Neural crest cell (in vitro differentiated cells): ENCODE data around the gene TST. TPM values are rescaled to one million over a fixed set of nuclear protein-coding genes. Genes with fewer than 3 reads are reported as not detected.
A peak's percentile ranks its signal among the peaks of the same experiment; 100 is the strongest.

Experiments used
- DNase-seq: peaks from one replicate; pipeline ENCODE4 v3.0.0; 2021; ENCODE audit warnings: low read depth, mixed read lengths, low spot score
- H3K27ac Mint-ChIP-seq: one replicate; pipeline ENCODE4 v1.8.0; 2021; ENCODE audit warnings: mild to moderate bottlenecking, mixed read lengths; ENCODE audit not compliant: unreplicated experiment
- H3K27me3 Mint-ChIP-seq: 2 replicates; pipeline ENCODE4 v1.8.0; 2021; ENCODE audit warnings: low read depth, mild to moderate bottlenecking, mixed read lengths
- H3K36me3 Mint-ChIP-seq: 2 replicates; pipeline ENCODE4 v1.8.0; 2021; ENCODE audit warnings: low read depth, mild to moderate bottlenecking, mixed read lengths
- H3K4me1 Mint-ChIP-seq: 2 replicates; pipeline ENCODE4 v1.8.0; 2021; ENCODE audit warnings: mixed read lengths
- H3K4me3 Mint-ChIP-seq: one replicate; pipeline ENCODE4 v1.8.0; 2021; ENCODE audit warnings: mild to moderate bottlenecking, mixed read lengths
- H3K9me3 Mint-ChIP-seq: 2 replicates; pipeline ENCODE4 v1.8.0; 2021; ENCODE audit warnings: mixed read lengths
- CTCF ChIP-seq: fragments of 200-600 bp; sonication (generic); conservative IDR thresholded peaks from 2 replicates; pipeline ENCODE4 v1.5.0; 2021; ENCODE audit warnings: antibody characterized with exemption, mild to moderate bottlenecking
- total RNA-seq: library from RNA; stranded (reverse); gene quantifications from 2 replicates; pipeline ENCODE4 v1.2.1, GENCODE V29; 2021

TST gene
- total RNA-seq, 1 donor from 2014 or later, result 31.0 TPM

- Mint-ChIP-seq H3K27me3 (no peaks in the 10 kb centered on the region), H3K27ac (no peak overlapping the region), H3K4me1 (peaks cover 30% of the 10 kb centered on the region), H3K9me3 (no peaks in the 10 kb centered on the region), H3K36me3 (no peaks in the 10 kb centered on the region), H3K4me3 (no peak overlapping the region)
- no peak for TF ChIP-seq CTCF
- DNase-seq, result no peak
Observed at GRCh38 chr22:37039466-37039865, 20.2 kb upstream of the TST start.

- Mint-ChIP-seq H3K4me1 (peaks cover 42% of the 10 kb centered on the region), H3K36me3 (no peaks in the 10 kb centered on the region), H3K27me3 (no peaks in the 10 kb centered on the region), H3K27ac (no peak overlapping the region), H3K9me3 (no peaks in the 10 kb centered on the region), H3K4me3 (no peak overlapping the region)
- DNase-seq, result no peak
- TF ChIP-seq CTCF, result no peak
Observed at GRCh38 chr22:37037669-37038068, 18.4 kb upstream of the TST start.

DNA sequence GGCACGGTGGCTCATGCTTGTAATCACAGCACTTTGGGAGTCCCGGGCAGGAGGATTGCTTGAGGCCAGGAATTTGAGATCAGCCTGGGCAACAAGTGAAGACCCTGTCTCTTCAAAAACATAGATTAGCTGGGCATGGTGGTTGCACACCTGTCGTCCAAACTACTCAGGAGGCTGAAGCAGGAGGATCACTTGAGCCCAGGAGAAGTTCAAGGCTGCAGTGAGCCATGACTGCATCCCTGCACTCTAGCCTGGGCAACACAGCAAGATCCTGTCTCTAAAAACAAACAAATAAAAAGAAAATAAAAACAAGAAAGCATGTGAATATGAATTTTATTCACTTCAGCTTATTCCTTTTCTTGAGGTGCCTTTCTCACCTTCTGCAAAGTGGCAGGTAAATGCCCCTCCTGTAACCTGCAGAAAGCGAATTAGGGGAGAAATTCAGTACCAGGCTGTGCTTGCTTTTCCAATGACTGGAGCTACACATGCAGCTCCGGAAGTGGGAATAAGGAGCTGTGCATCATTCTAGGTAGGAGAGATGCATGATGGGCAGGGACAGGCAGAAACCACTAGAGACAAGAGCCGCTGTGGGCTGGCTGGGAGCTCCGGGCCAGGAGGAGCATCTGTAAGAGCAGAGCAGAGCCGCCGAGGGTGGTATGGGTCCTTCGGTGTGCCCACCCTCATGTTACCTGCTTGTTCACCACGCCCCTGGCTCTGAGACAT lies 17.6 kb upstream of the TST start:
- no peaks in the 10 kb centered on the region for H3K9me3 Mint-ChIP-seq
- no peak overlapping the region for H3K27ac Mint-ChIP-seq

GRCh38 chr22:37033605-37034430 lies 14.6 kb upstream of the TST start:
- Mint-ChIP-seq H3K36me3 (no peaks in the 10 kb centered on the region), H3K27me3 (no peaks in the 10 kb centered on the region), H3K4me3 (no peak overlapping the region), H3K27ac (peak overlapping the region; percentile 79), H3K9me3 (no peaks in the 10 kb centered on the region), H3K4me1 (peaks cover 22% of the 10 kb centered on the region)
- DNase-seq, result no peak
- TF ChIP-seq CTCF, result no peak

More for the DNA sequence above, 17.6 kb upstream of the TST start:
- Mint-ChIP-seq H3K36me3 (no peaks in the 10 kb centered on the region), H3K4me1 (peaks cover 41% of the 10 kb centered on the region), H3K27me3 (no peaks in the 10 kb centered on the region), H3K4me3 (no peak overlapping the region)
- DNase-seq, result no peak
- no peak for TF ChIP-seq CTCF

GRCh38 chr22:37032535-37033460 lies 13.6 kb upstream of the TST start:
- H3K4me1 Mint-ChIP-seq, result peaks cover 22% of the 10 kb centered on the region
- H3K27ac Mint-ChIP-seq, result no peak overlapping the region
- no peak overlapping the region for H3K4me3 Mint-ChIP-seq
- TF ChIP-seq CTCF, result no peak
- DNase-seq, result no peak
- no peaks in the 10 kb centered on the region for H3K9me3 Mint-ChIP-seq
- H3K27me3 Mint-ChIP-seq, result no peaks in the 10 kb centered on the region
- H3K36me3 Mint-ChIP-seq, result no peaks in the 10 kb centered on the region
